CD4-positive, alpha-beta T cell treated with Interleukin-6 for 4 hours (primary cell): Measurements from ENCODE around the gene PLSCR4.
"Not testable (repeated sequence)": the region's sequence is repeated elsewhere in the genome, so short reads cannot be mapped to it uniquely, and the experiment has no call there.

ENCODE experiments used
- DNase-seq: peaks from one replicate; pipeline ENCODE4 v3.0.0-alpha.2; 2020; ENCODE audit warnings: mixed read lengths

Gene PLSCR4

DNA sequence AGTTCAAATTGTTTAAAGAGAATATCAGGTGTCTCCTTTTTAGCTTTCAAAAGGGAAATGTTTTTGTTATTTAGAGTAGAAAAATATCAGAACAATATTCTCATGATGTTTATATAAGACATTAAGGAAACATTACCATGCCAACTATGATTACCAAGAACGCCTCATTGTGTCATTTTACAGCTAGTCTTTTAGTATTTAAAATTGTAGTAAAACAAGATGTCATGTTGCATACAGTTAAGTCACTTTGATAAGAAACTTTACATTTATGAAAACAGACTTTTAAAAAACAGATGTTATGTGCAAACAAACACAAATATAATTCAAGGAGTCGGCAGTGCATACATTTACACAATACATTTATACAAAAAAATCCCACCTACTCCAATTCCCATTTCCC lies 4.4 kb downstream of the PLSCR4 start:
- DNase-seq = no peak

- DNase-seq = no peak
Observed at GRCh38 chr3:146243559-146243958, 7.3 kb downstream of the PLSCR4 start.

DNA sequence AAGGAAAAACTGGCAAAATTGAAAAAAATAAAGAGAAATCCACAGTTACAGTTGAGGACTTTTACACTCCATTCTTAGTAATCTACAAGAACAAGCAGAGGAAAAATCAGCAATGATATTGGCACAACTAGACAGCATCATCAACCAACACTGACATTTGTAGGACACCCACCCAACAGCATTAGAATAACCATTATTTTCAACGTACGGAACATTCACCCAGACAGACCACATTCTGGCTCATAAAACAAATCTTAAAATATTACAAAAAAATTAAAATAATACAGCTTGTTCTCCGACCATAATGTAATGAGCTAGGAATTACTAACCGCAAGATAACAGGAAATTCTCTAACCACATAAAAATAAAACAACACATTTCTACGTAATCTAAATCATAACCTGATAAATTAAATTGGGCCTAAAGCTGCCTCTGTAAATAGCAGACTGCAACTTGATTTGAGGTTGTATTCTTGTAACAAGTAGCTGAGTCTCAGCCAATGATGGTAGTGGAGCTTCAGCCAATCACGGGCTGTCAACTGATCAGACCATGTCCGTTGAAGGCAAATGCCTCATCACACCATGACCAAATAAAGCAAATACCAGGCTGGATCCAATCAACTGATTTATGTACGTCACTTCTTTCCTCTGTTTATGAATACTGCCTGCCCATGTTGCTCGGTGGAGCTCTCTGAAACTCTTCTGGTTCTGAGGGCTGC lies 9.2 kb downstream of the PLSCR4 start:
- DNase-seq = no peak

- DNase-seq = no peak
Observed at GRCh38 chr3:146233487-146233886, 17.4 kb downstream of the PLSCR4 start.

DNA sequence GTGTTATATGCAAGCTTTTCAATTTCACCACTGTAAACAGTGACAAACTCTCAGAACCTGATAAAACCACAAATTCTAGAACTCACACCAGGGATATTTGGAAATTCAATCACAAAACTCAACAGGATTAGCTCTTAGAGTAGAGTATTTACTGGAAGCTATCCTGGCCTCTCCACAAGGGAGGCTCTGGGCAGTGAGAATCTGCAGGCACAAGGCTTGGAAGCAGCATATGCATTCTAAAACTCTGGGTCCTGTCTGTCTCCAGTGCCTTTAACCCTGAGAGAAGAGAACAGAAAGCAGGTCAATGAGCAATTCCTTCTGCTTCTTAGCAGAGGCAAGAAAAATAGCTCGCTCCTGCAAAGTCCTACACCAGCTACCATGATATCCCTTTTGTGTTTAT lies 23.4 kb downstream of the PLSCR4 start:
- DNase-seq = no peak

GRCh38 chr3:146226881-146227280 lies 24.0 kb downstream of the PLSCR4 start:
- no peak for DNase-seq

DNA sequence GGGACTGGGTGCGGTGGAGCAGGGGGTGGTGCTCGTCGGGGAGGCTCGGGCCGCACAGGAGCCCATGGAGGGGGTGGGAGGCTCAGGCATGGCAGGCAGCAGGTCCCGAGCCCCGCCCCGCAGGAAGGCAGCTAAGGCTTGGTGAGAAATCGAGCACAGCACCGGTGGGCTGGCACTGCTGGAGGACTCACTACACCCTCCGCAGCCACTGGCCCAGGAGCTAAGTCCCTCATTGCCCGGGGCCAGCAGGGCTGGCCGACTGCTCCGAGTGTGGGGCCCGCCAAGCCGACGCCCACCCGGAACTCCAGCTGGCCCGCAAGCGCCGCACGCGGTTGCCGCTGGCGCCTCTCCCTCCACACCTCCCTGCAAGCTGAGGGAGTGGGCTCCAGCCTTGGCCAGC lies 25.4 kb downstream of the PLSCR4 start:
- DNase-seq = not testable (repeated sequence)

- no peak for DNase-seq
Observed at GRCh38 chr3:146223401-146224373, 27.2 kb downstream of the PLSCR4 start.

DNA sequence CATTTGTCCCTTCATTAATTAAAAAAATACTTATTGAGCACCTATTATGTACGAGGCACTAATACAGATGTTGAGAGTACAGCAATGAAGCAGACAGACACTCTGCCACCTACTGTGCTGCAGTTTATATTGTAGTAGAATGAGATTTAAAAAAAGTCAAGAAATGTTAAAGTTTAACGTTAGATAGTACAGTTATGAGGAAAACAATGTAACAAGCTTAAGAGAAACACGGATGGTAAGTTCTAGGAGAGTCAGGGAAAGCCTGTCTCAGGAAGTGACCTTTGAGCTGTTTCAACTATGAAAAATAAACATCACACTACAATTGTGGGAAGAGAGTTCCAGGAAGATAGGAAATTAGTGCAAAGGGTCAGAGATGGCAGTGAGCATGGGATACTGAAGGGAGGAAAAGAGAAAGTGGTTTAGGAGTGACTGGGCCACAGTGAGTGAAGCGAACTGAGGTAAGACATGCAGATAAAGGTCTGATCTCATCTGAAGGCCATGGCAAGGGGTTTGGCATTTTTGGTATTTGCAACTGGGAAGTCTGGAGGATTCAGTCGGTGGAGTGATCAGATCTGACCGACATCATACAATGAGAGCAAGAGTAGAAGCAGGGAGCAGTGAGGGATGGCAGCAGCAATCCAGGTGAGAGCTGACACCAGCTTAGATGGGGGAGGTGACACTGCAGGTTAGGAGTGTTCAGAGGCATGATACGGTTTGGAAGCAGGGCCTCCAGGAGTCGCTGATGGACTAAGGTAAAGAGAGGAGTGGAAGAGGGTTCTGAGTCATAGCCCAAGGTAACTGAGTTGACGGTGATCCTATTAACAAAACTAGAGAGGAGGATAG lies 28.5 kb downstream of the PLSCR4 start:
- DNase-seq = no peak

- no peak for DNase-seq
Observed at GRCh38 chr3:146221276-146221675, 29.6 kb downstream of the PLSCR4 start.

DNA sequence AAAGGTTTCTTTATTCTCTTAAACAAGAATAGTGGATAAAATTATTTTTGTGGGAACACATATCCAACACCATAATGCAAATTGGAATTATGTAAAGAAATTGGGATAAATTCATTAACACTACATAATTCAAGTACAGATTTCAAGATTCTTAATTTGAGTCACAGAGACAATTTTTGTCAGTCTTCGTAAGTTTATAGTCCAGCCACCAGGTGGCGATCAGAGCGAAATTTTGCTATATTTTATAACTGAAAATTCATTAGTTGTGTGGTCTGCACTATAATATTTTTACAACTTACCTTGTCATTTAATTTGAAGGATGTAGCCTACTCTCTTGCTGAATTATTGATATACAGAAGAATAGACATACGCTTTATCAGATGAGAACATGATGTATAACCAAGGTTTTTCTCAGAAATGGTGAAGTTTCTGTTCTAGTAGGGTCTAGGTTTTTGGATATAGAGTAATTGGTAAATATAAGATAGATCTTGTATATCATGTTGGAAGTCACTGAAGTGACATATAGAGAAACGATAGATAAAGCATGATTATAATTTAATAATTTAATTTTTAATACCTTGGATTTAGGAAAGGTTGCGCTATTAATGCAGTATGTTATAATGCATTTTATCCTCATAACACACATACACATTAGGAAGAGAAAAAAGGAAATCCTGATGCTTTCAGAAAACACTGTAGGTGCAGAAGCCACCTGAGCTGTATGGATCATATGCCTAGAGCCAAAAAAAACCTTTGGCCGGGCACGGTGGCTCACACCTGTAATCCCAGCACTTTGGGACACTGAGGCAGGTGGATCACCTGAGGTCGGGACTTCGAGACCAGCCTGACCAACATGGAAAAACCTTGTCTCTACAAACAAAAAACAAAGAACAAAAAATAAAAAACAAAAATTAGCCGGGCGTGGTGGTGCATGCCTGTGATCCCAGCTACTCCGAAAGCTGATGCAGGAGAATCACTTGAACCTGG lies 31.7 kb downstream of the PLSCR4 start:
- DNase-seq = peak; percentile 55

GRCh38 chr3:146217324-146217723 lies 33.6 kb downstream of the PLSCR4 start:
- no peak for DNase-seq

DNA sequence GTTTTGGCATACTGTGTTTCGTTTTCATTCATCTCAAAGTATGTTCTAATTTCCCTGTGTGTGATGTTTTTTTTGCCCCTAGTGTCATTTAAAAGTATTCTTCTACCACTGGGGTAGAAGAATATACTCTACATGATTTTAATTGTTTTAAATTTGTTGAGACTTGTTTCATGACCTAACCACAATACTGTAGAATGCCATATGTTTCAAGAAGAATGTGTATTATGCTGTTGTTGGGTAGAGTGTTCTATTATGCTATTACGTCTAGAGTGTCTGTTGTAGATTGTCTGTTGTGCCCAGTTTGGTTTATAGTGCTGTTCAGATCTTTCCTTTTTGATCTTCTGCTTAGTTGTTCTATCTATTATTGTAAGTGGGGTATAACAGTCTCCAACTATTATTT lies 36.4 kb downstream of the PLSCR4 start:
- no peak for DNase-seq

- no peak for DNase-seq
Observed at GRCh38 chr3:146209371-146209770, 41.5 kb downstream of the PLSCR4 start.

DNA sequence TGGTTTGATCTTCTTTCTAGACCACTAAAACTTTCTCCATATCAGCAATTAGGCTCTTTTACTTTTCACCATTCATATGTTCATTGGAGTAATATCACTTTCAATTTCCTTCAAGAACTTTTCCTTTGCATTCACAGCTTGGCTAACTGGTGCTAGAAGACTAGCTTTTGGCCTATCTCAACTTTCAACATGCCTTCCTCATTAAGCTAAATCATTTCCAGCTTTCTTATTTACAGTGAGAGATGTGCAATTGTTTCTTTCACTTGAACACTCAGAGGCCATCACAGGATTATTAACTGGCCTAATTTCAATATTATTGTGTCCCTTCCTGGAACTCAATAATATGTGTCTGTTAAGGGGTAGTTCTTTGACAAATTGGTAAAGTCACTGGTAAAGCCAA lies 47.1 kb downstream of the PLSCR4 start:
- DNase-seq = no peak

DNA sequence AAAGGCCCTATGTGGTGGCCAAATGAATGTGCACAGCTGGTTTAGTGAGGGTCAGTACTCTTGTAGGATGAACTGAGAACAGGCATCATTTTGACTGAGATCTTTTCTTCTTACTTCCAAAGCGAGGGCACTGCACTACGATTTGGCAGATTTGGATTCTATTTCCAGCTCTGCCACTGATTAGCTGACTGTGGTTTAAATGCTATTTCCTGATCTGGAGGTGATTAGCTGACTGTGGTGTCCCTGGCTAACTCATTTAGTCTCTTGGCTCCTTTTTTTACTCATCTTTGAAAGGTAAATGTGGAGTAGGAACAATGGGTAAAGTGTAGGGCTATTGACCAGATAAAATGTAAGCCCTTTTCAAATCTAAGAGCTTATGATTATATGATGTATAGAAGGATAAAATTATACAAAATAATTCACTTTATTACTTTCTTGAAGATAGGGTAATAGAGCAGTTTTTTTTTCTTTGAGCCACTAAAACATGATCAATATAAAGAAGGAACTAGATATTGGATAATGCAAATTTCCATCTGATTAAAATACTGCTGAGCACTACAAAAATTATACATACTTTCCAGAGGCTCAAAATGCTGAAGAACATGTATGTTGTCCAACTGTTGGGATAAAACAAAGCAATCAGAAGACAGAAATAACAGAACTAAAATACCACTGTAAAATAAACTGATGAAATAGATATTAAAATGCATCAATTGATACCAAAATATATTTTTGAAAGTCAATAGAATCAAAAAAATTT lies 50.3 kb downstream of the PLSCR4 start:
- DNase-seq = no peak

DNA sequence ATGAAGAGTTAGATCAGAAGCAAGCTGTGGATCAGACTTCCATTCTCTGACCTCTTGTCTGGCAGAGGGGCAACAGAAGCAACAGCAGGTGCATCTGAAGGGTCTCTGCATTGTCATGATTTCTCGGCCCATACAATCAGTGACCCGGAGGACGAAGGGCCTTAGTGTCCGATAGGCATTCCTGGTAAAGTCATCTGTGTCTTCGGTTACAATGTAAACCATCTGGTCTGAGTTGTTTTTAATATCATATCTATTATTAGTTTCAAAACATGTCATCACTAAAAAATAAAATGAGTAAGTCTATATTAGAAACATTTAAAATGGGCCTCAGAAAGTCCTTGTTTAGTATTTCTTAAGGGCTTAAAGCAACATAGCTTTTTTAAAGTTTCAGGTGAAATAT lies 51.1 kb downstream of the PLSCR4 start:
- DNase-seq = no peak

DNA sequence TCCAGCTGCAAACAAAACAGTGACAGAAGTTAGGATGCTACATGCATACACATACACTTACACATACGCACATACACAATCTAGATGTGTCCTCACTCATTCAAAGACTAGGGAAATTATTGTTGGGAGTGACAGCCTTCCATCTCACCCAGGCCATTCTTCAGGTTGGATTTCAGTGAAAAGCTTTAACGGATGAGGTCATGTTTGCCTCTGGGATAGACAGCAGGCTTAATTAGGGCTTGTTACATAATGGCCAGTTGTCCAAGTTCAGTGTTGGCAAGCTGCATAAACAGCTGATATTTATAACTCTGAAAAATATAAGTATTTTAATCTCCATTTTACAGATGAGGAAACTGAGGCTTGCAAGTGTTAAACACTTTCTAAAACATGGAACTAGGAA lies 54.1 kb downstream of the PLSCR4 start:
- no peak for DNase-seq

GRCh38 chr3:146195605-146196004 lies 55.3 kb downstream of the PLSCR4 start:
- DNase-seq = no peak

DNA sequence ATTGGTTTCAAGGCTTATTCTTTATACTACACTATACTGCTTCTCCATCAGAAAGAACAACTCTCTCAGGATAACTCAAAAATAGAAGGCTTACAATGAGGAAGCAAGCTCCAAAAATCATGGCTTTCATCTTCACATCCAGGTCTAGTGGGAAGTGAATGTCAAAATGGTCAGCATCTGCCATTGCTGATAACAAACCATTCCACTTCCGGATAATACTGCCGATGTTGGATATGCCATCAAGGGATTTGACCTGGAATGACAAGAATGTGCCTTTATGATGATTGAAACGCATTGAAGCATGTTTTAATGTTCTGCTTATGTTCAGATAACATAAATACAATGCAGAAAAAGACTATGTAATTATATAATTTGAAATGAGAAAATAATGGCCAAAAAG lies 55.9 kb downstream of the PLSCR4 start:
- no peak for DNase-seq

- no peak for DNase-seq
Observed at GRCh38 chr3:146191051-146191450, 59.9 kb downstream of the PLSCR4 start.
